NT2/D1 (cell line): ENCODE data around the gene TMEM121.

ENCODE experiments used
- SUZ12 ChIP-seq: IDR thresholded peaks from 2 replicates; pipeline ENCODE4 v1.6.1; 2011; ENCODE audit not compliant: insufficient read length, insufficient read depth; ENCODE audit errors: extremely low read depth
- YY1 ChIP-seq: IDR thresholded peaks from 2 replicates; pipeline ENCODE4 v1.6.1; 2011; ENCODE audit not compliant: insufficient read length, insufficient read depth
- ZNF274 ChIP-seq: IDR thresholded peaks from 2 replicates; pipeline ENCODE4 v1.6.1; 2011; ENCODE audit warnings: mild to moderate bottlenecking, low read depth, low read length

DNA sequence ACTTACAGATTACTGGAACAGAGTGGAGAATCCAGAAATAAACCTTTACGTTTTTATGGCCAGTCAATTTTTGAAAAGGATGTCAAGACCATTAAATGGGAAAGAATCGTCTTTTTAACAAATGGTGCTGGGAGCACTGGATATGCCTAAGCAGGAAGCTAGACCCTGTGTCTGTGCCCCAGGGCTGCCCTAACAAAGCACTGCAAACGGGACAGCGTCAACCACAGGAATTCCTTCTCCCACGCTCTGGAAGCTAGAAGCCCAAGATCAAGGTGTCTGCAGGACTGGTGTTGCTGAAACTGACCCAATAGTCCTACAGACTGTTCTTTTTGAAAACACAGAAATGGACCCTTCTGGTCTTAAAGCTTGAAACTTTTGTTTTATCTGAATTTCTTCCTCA lies 9.3 kb upstream of the TMEM121 start:
- TF ChIP-seq YY1: no peak
- no peak for TF ChIP-seq ZNF274
- TF ChIP-seq SUZ12: no peak
